ENCODE data around the gene ADGRB2. TPM values are rescaled to one million over a fixed set of nuclear protein-coding genes. Genes with fewer than 3 reads are reported as not detected.

Gene ADGRB2
- total RNA-seq, 1 donor from 2014 or later: 15.8 TPM

DNA sequence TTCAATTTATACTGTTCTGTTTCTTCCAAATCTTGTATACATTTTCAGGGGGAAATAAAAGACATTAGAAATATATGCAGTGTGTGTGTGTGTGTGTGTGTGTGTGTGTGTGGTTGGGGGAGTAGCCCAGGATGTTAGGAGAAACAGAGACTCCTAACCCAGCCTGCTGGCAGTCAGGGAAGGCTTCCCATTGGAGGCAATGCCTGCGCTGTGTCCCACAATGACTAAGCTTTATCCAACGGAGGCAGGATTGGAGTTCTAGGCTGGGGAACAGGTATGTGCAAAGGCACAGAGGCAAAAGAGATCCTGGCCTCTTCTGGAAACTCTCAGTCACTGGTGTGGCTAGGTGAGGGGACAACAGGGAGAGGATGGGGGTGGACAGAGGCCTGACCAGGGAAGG is 16.5 kb upstream of the ADGRB2 start:
- DNase-seq: no peak
- Mint-ChIP-seq H3K9me3 (ENCODE audit: unreplicated experiment) (peaks cover 2% of the 10 kb centered on the region), H3K4me3 (ENCODE audit: unreplicated experiment) (no peak overlapping the region), H3K27me3 (ENCODE audit: unreplicated experiment) (peaks cover 5% of the 10 kb centered on the region), H3K36me3 (ENCODE audit: unreplicated experiment) (no peaks in the 10 kb centered on the region), H3K27ac (ENCODE audit: unreplicated experiment) (peak overlapping the region; percentile 0), H3K4me1 (ENCODE audit: low read depth, unreplicated experiment) (peaks cover 40% of the 10 kb centered on the region)
- TF ChIP-seq, protein P1, sequence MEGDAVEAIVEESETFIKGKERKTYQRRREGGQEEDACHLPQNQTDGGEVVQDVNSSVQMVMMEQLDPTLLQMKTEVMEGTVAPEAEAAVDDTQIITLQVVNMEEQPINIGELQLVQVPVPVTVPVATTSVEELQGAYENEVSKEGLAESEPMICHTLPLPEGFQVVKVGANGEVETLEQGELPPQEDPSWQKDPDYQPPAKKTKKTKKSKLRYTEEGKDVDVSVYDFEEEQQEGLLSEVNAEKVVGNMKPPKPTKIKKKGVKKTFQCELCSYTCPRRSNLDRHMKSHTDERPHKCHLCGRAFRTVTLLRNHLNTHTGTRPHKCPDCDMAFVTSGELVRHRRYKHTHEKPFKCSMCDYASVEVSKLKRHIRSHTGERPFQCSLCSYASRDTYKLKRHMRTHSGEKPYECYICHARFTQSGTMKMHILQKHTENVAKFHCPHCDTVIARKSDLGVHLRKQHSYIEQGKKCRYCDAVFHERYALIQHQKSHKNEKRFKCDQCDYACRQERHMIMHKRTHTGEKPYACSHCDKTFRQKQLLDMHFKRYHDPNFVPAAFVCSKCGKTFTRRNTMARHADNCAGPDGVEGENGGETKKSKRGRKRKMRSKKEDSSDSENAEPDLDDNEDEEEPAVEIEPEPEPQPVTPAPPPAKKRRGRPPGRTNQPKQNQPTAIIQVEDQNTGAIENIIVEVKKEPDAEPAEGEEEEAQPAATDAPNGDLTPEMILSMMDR (IDR thresholded peaks at IDR 0.05; ENCODE audit: partially characterized antibody, unreplicated experiment): no peak

DNA sequence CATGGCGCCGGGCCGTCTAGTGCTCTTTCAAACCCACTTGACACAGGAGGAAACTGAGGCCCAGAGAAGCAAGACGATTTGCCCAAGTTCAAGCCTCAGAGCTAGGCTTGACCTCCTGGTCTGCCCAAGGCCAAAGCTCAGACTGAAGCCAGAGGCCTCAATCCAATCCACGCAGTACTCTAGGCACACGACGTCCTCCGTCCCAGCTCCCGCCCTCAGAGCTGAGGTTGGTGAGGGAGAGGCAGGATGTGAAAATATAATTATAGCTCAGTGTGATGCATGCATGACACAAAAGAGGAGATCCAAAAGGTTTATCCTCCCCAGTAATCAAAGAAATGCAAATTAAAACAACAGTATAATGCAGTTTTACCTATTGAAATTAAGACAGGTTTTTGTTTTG is 15.5 kb upstream of the ADGRB2 start:
- Mint-ChIP-seq H3K4me1 (ENCODE audit: low read depth, unreplicated experiment) (peaks cover 34% of the 10 kb centered on the region), H3K27me3 (ENCODE audit: unreplicated experiment) (peaks cover 5% of the 10 kb centered on the region), H3K36me3 (ENCODE audit: unreplicated experiment) (no peaks in the 10 kb centered on the region), H3K9me3 (ENCODE audit: unreplicated experiment) (no peaks in the 10 kb centered on the region), H3K4me3 (ENCODE audit: unreplicated experiment) (no peak overlapping the region), H3K27ac (ENCODE audit: unreplicated experiment) (no peak overlapping the region)
- TF ChIP-seq, protein P1 (IDR thresholded peaks at IDR 0.05; ENCODE audit: partially characterized antibody, unreplicated experiment): no peak
- DNase-seq: no peak

DNA sequence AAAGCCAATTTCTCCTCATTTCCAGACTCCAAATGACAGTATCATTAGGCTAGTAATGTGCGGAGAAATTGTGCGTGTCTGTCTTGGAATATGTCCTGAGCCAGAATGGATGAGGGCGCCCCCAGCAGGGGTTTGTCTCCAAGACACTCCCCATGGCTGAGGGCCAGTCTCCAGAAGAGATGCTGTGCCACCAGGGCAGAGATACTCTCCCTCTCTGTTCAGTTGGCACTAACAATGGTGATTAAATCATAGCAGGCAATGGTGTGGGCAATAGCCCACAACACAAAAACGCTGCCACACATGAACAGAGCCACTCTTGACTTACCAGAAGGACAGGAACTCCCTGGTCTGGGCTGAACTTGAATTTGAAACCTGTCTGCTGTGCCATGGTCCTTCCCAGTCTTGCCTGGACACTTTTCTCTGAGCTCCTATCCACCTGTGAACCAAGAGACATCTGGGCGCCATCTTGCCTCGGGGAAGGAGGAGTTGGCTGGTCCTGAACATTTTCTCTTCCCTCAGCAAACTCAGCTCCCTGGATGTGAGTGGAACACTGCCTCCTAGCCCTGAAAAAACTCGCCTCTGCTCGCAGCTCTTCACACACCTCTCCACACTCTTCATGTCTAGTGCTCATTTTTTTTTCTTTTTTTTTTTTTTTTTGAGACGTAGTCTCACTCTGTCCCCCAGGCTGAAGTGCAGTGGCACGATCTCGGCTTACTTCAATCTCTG is 14.8 kb upstream of the ADGRB2 start:
- H3K27ac Mint-ChIP-seq (ENCODE audit: unreplicated experiment): no peak overlapping the region
- H3K9me3 Mint-ChIP-seq (ENCODE audit: unreplicated experiment): peaks cover 2% of the 10 kb centered on the region
- no peak overlapping the region for H3K4me3 Mint-ChIP-seq (ENCODE audit: unreplicated experiment)
- TF ChIP-seq, protein P1 (IDR thresholded peaks at IDR 0.05; ENCODE audit: partially characterized antibody, unreplicated experiment): no peak
- no peak for DNase-seq
- peaks cover 30% of the 10 kb centered on the region for H3K4me1 Mint-ChIP-seq (ENCODE audit: low read depth, unreplicated experiment)
- peaks cover 7% of the 10 kb centered on the region for H3K36me3 Mint-ChIP-seq (ENCODE audit: unreplicated experiment)
- peaks cover 8% of the 10 kb centered on the region for H3K27me3 Mint-ChIP-seq (ENCODE audit: unreplicated experiment)

DNA sequence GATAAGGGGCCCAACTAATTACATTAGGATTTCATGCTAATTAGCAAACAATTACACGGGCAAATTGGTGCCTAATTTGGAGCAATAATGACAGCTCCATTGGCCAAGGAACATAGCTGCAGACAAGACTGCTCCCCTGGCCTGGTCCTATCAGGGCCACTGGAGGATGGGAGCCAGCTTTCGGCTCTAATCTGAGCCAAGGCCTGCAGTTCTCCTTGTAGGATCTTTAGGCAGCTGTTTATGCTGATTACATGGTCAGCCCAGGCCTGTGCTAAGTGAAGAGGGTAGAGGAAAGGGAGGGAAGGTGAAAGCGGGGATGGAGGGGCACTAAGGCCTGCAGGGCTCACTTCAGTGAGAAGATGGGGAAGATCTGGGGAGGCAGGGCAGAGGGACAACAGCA is 12.4 kb upstream of the ADGRB2 start:
- H3K27me3 Mint-ChIP-seq (ENCODE audit: unreplicated experiment): peaks cover 20% of the 10 kb centered on the region
- H3K27ac Mint-ChIP-seq (ENCODE audit: unreplicated experiment): no peak overlapping the region
- peaks cover 10% of the 10 kb centered on the region for H3K36me3 Mint-ChIP-seq (ENCODE audit: unreplicated experiment)
- H3K4me1 Mint-ChIP-seq (ENCODE audit: low read depth, unreplicated experiment): peaks cover 26% of the 10 kb centered on the region
- no peak for DNase-seq
- H3K4me3 Mint-ChIP-seq (ENCODE audit: unreplicated experiment): no peak overlapping the region
- TF ChIP-seq, protein P1 (IDR thresholded peaks at IDR 0.05; ENCODE audit: partially characterized antibody, unreplicated experiment): no peak
- peaks cover 4% of the 10 kb centered on the region for H3K9me3 Mint-ChIP-seq (ENCODE audit: unreplicated experiment)

DNA sequence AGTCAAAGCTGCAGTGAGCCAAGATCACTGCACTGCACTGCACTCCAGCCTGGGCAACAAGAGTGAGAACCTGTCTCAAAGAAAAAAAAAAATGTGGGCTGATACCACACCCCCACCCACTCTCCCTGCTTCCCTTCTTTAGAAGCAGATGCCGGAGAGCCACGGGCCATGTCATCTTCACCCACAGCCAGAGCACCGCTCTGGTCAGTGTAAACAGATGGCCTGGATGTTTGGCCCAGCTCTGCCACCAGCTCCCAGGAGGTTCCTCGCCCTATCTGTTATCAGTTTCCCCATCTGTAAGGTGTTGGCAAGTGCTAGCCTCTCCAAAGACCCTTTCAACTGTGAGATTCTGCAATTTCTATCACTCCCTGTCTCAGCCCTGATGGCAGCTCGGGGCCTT is 11.9 kb upstream of the ADGRB2 start:
- H3K9me3 Mint-ChIP-seq (ENCODE audit: unreplicated experiment): peaks cover 8% of the 10 kb centered on the region
- DNase-seq: no peak
- peaks cover 24% of the 10 kb centered on the region for H3K4me1 Mint-ChIP-seq (ENCODE audit: low read depth, unreplicated experiment)
- no peak overlapping the region for H3K27ac Mint-ChIP-seq (ENCODE audit: unreplicated experiment)
- no peak overlapping the region for H3K4me3 Mint-ChIP-seq (ENCODE audit: unreplicated experiment)
- TF ChIP-seq, protein P1 (IDR thresholded peaks at IDR 0.05; ENCODE audit: partially characterized antibody, unreplicated experiment): no peak
- H3K36me3 Mint-ChIP-seq (ENCODE audit: unreplicated experiment): peaks cover 10% of the 10 kb centered on the region
- H3K27me3 Mint-ChIP-seq (ENCODE audit: unreplicated experiment): peaks cover 20% of the 10 kb centered on the region

Measured in glutamatergic neuron (in vitro differentiated cells).